Hepatocyte (in vitro differentiated cells): ENCODE measurements around the gene ACOXL. TPM values are rescaled to one million over a fixed set of nuclear protein-coding genes. Genes with fewer than 3 reads are reported as not detected.
"Not testable (repeated sequence)": the region's sequence is repeated elsewhere in the genome, so short reads cannot be mapped to it uniquely, and the experiment has no call there.

Experiments used
- DNase-seq: peaks from one replicate; pipeline ENCODE4 v3.0.0-alpha.2; 2016; ENCODE audit warnings: low spot score
- H2AFZ ChIP-seq: fragments of 200-600 bp; sonication (generic); 2 replicates; pipeline ENCODE4 v1.6.0; 2016; ENCODE audit warnings: antibody characterized with exemption, mild to moderate bottlenecking
- H3K27ac ChIP-seq: fragments of 200-600 bp; sonication (generic); 2 replicates; pipeline ENCODE4 v1.5.1; 2016; ENCODE audit warnings: mild to moderate bottlenecking
- H3K27me3 ChIP-seq: fragments of 200-600 bp; sonication (generic); 2 replicates; pipeline ENCODE4 v1.6.1; 2016
- H3K36me3 ChIP-seq: fragments of 200-600 bp; sonication (generic); replicated peaks from 2 replicates; pipeline ENCODE4 v1.5.1; 2016; ENCODE audit warnings: low read depth; ENCODE audit not compliant: insufficient read depth
- H3K4me1 ChIP-seq: fragments of 200-600 bp; sonication (generic); 2 replicates; pipeline ENCODE4 v1.5.1; 2016; ENCODE audit warnings: mild to moderate bottlenecking, moderate library complexity; ENCODE audit not compliant: insufficient read depth
- H3K4me2 ChIP-seq: fragments of 200-600 bp; sonication (generic); 2 replicates; pipeline ENCODE4 v1.6.0; 2016
- H3K4me3 ChIP-seq: fragments of 200-600 bp; sonication (generic); 2 replicates; pipeline ENCODE4 v1.5.1; 2016; ENCODE audit warnings: mild to moderate bottlenecking
- H3K79me2 ChIP-seq: fragments of 200-600 bp; sonication (generic); 2 replicates; pipeline ENCODE4 v1.6.0; 2017; ENCODE audit warnings: mild to moderate bottlenecking
- H3K9me2 ChIP-seq: fragments of 200-600 bp; sonication (generic); replicated peaks from 2 replicates; pipeline ENCODE4 v1.6.0; 2017; ENCODE audit warnings: mild to moderate bottlenecking; ENCODE audit not compliant: insufficient read depth
- H3K9me3 ChIP-seq: fragments of 200-600 bp; sonication (generic); 2 replicates; pipeline ENCODE4 v1.5.1; 2016; ENCODE audit warnings: low read depth, mild to moderate bottlenecking
- H4K20me1 ChIP-seq: fragments of 200-600 bp; sonication (generic); 2 replicates; pipeline ENCODE4 v1.6.0; 2016; ENCODE audit warnings: mild to moderate bottlenecking; ENCODE audit not compliant: insufficient read depth, poor library complexity, severe bottlenecking
- CTCF ChIP-seq: fragments of 200-600 bp; sonication (generic); IDR thresholded peaks from 2 replicates; pipeline ENCODE4 v1.5.1; 2016; ENCODE audit warnings: antibody characterized with exemption, mild to moderate bottlenecking; ENCODE audit not compliant: poor library complexity
- EZH2 ChIP-seq: fragments of 200-600 bp; sonication (generic); IDR thresholded peaks from 2 replicates; pipeline ENCODE4 v1.6.1; 2016; ENCODE audit warnings: antibody characterized with exemption, mild to moderate bottlenecking, borderline replicate concordance
- EZH2phosphoT487 ChIP-seq: fragments of 200-600 bp; sonication (generic); IDR thresholded peaks from one replicate; pipeline ENCODE4 v1.6.1; 2018; ENCODE audit warnings: antibody characterized with exemption, mild to moderate bottlenecking, low read depth, moderate library complexity; ENCODE audit not compliant: unreplicated experiment, severe bottlenecking
- WGBS: methylation state at CpG from one replicate; pipeline ENCODE4 v1.1.6; 2016; ENCODE audit warnings: low lambda C conversion rate; ENCODE audit errors: missing lambda C conversion rate; 5-methylcytosine and 5-hydroxymethylcytosine counted together
- polyA plus RNA-seq: library from polyadenylated mRNA; unstranded; fragments of >200 nt; fragmentation: Nextera tagmentation; extraction: Ambion mirVana; gene quantifications from 2 replicates; pipeline ENCODE4 v1.2.1, GENCODE V29; 2016
- total RNA-seq: library from RNA; depleted of rRNA; stranded (reverse); fragments of >200 nt; gene quantifications from 2 replicates; pipeline ENCODE4 v1.2.3, GENCODE V29; 2014

Gene ACOXL
- total and polyA plus RNA-seq, 2 experiments from 2014 or later: 0.23 to 1.1 TPM

- no peaks in the 10 kb centered on the region for H4K20me1 ChIP-seq
- no peaks in the 10 kb centered on the region for H3K4me1 ChIP-seq
- H3K36me3 ChIP-seq: no peaks in the 10 kb centered on the region
- 94% methylated on average over 3 of the region's 3 CpGs for WGBS
- H3K27me3 ChIP-seq: no peaks in the 10 kb centered on the region
- no peak for DNase-seq
- H2AFZ ChIP-seq: no peak overlapping the region
- H3K4me2 ChIP-seq: no peak overlapping the region
- no peaks in the 10 kb centered on the region for H3K79me2 ChIP-seq
- H3K27ac ChIP-seq: no peak overlapping the region
- TF ChIP-seq EZH2phosphoT487 (no peak), CTCF (no peak), EZH2 (no peak)
- no peak overlapping the region for H3K4me3 ChIP-seq
- H3K9me3 ChIP-seq: peaks cover 8% of the 10 kb centered on the region
- no peaks in the 10 kb centered on the region for H3K9me2 ChIP-seq
These were observed 337.3 kb downstream of the ACOXL start for GRCh38 chr2:111069722-111070121.

GRCh38 chr2:111071600-111072171 is 339.3 kb downstream of the ACOXL start:
- no peaks in the 10 kb centered on the region for H3K9me2 ChIP-seq
- no peak for DNase-seq
- no peak overlapping the region for H2AFZ ChIP-seq
- H3K27me3 ChIP-seq: no peaks in the 10 kb centered on the region
- no peaks in the 10 kb centered on the region for H3K36me3 ChIP-seq
- H3K79me2 ChIP-seq: no peaks in the 10 kb centered on the region
- TF ChIP-seq EZH2 (no peak), EZH2phosphoT487 (no peak), CTCF (no peak)
- no peak overlapping the region for H3K27ac ChIP-seq
- no peak overlapping the region for H3K4me3 ChIP-seq
- no peak overlapping the region for H3K4me2 ChIP-seq
- 70% methylated on average over 5 of the region's 5 CpGs for WGBS
- H4K20me1 ChIP-seq: no peaks in the 10 kb centered on the region
- no peaks in the 10 kb centered on the region for H3K4me1 ChIP-seq
- H3K9me3 ChIP-seq: peaks cover 8% of the 10 kb centered on the region

GRCh38 chr2:111072220-111072871 is 340.0 kb downstream of the ACOXL start:
- 63% methylated on average over 2 of the region's 2 CpGs for WGBS
- peaks cover 8% of the 10 kb centered on the region for H3K9me3 ChIP-seq
- H3K4me1 ChIP-seq: no peaks in the 10 kb centered on the region
- H2AFZ ChIP-seq: no peak overlapping the region
- TF ChIP-seq EZH2phosphoT487: no peak
- TF ChIP-seq EZH2: no peak
- no peak for TF ChIP-seq CTCF
- H3K27ac ChIP-seq: no peak overlapping the region
- H3K36me3 ChIP-seq: no peaks in the 10 kb centered on the region
- no peak overlapping the region for H3K4me3 ChIP-seq
- DNase-seq: no peak
- H3K79me2 ChIP-seq: no peaks in the 10 kb centered on the region
- H3K4me2 ChIP-seq: no peak overlapping the region
- no peaks in the 10 kb centered on the region for H4K20me1 ChIP-seq
- H3K9me2 ChIP-seq: no peaks in the 10 kb centered on the region
- H3K27me3 ChIP-seq: no peaks in the 10 kb centered on the region

- not testable (repeated sequence) for H3K4me2 ChIP-seq, H2AFZ ChIP-seq, H3K36me3 ChIP-seq, DNase-seq, H3K9me2 ChIP-seq, H3K9me3 ChIP-seq, H3K4me1 ChIP-seq, H3K4me3 ChIP-seq, H3K27ac ChIP-seq, H4K20me1 ChIP-seq, H3K79me2 ChIP-seq, H3K27me3 ChIP-seq
- 10% methylated on average over 1 of the region's 1 CpG for WGBS
These were observed 350.3 kb downstream of the ACOXL start for GRCh38 chr2:111082659-111083058.
